Liver (tissue), 9 donors: ENCODE measurements around the gene SLCO6A1. TPM values are rescaled to one million over a fixed set of nuclear protein-coding genes. Genes with fewer than 3 reads are reported as not detected.

ENCODE experiments used
- DNase-seq: peaks from one replicate; pipeline ENCODE4 v3.0.0-alpha.2; 2017; ENCODE audit warnings: low spot score
- H3K27ac ChIP-seq, 2 donors: one replicate each; pipeline ENCODE4 v1.7.0; 2013; ENCODE audit warnings: inconsistent platforms in 2 of 2, low read length in 2 of 2, control low read depth in 1 of 2, low read depth in 1 of 2, mild to moderate bottlenecking in 1 of 2
- H3K27me3 ChIP-seq, 4 donors: one replicate each; pipeline versions ENCODE4 v1.6.1 to v1.7.0; 2013; ENCODE audit warnings: low read length in 3 of 4, inconsistent platforms in 1 of 4, mild to moderate bottlenecking in 1 of 4, moderate library complexity in 1 of 4; ENCODE audit not compliant: control insufficient read depth in 4 of 4, insufficient read depth in 4 of 4
- H3K36me3 ChIP-seq, 4 donors: one replicate each; pipeline versions ENCODE4 v1.6.1 to v1.7.0; 2013; ENCODE audit warnings: low read length in 3 of 4, mild to moderate bottlenecking in 3 of 4, low read depth in 1 of 4, moderate library complexity in 1 of 4; ENCODE audit not compliant: control insufficient read depth in 4 of 4, insufficient read depth in 3 of 4
- H3K4me1 ChIP-seq, 4 donors: one replicate each; pipeline versions ENCODE4 v1.6.1 to v1.7.0; 2013; ENCODE audit warnings: low read length in 3 of 4, mild to moderate bottlenecking in 3 of 4, moderate library complexity in 1 of 4; ENCODE audit not compliant: control insufficient read depth in 4 of 4, insufficient read depth in 4 of 4
- H3K4me3 ChIP-seq, 3 donors: one replicate each; pipeline versions ENCODE4 v1.6.1 to v1.7.0; 2013; ENCODE audit warnings: low read length in 3 of 3, control low read depth in 1 of 3, low read depth in 1 of 3, mild to moderate bottlenecking in 1 of 3
- H3K9ac ChIP-seq, 2 donors: one replicate each; pipeline ENCODE4 v1.7.0; 2013; ENCODE audit warnings: low read length in 2 of 2, mild to moderate bottlenecking in 2 of 2, moderate library complexity in 2 of 2, control low read depth in 1 of 2, low read depth in 1 of 2
- H3K9me3 ChIP-seq, 4 donors: one replicate each; pipeline versions ENCODE4 v1.6.1 to v1.7.0; 2013; ENCODE audit warnings: low read length in 3 of 4; ENCODE audit not compliant: control insufficient read depth in 4 of 4
- EGR1 ChIP-seq, 2 donors: IDR thresholded peaks; 2 replicates each; pipeline ENCODE4 v1.6.1; 2016 to 2018; ENCODE audit warnings: antibody characterized with exemption in 2 of 2, low read depth in 2 of 2
- FOXA1 ChIP-seq: IDR thresholded peaks from 2 replicates; pipeline ENCODE4 v1.6.1; 2016; ENCODE audit warnings: antibody characterized with exemption
- FOXA2 ChIP-seq: IDR thresholded peaks from 2 replicates; pipeline ENCODE4 v1.6.1; 2016; ENCODE audit warnings: antibody characterized with exemption
- GABPA ChIP-seq, 2 donors: IDR thresholded peaks in 1 of 2; conservative IDR thresholded peaks in 1 of 2; 2 replicates each; pipeline ENCODE4 v1.6.1; 2016; ENCODE audit warnings: antibody characterized with exemption in 2 of 2, mild to moderate bottlenecking in 1 of 2, moderate library complexity in 1 of 2
- HNF4A ChIP-seq, 2 donors: conservative IDR thresholded peaks; 2 replicates each; pipeline ENCODE4 v1.6.1; 2016; ENCODE audit warnings: antibody characterized with exemption in 2 of 2, mild to moderate bottlenecking in 2 of 2
- JUND ChIP-seq, 2 donors: IDR thresholded peaks; 2 replicates each; pipeline ENCODE4 v1.6.1; 2016; ENCODE audit warnings: antibody characterized with exemption in 2 of 2
- NR2F2 ChIP-seq: IDR thresholded peaks from 2 replicates; pipeline ENCODE4 v1.6.1; 2016; ENCODE audit warnings: antibody characterized with exemption
- RXRA ChIP-seq, 2 donors: IDR thresholded peaks; 2 replicates each; pipeline ENCODE4 v1.6.1; 2017 to 2018; ENCODE audit warnings: antibody characterized with exemption in 2 of 2, mild to moderate bottlenecking in 1 of 2
- SP1 ChIP-seq: IDR thresholded peaks from 2 replicates; pipeline ENCODE4 v1.6.1; 2018; ENCODE audit warnings: antibody characterized with exemption, mild to moderate bottlenecking
- TAF1 ChIP-seq: conservative IDR thresholded peaks from 2 replicates; pipeline ENCODE4 v1.6.1; 2016; ENCODE audit warnings: antibody characterized with exemption, mild to moderate bottlenecking
- YY1 ChIP-seq: IDR thresholded peaks from 2 replicates; pipeline ENCODE4 v1.6.1; 2016; ENCODE audit warnings: antibody characterized with exemption, mild to moderate bottlenecking
- WGBS: extraction: QIAGEN DNeasy Blood & Tissue Kit; methylation state at CpG from one replicate; pipeline ENCODE4 v1.1.7; 2013; 5-methylcytosine and 5-hydroxymethylcytosine counted together
- polyA plus RNA-seq, 2 donors: library from polyadenylated mRNA; stranded (reverse) in 1 of 2; unstranded in 1 of 2; fragments of 200-250 nt in 1 of 2; fragments of >200 nt in 1 of 2; fragmentation: Nextera tagmentation in 1 of 2; extraction: Ambion mirVana in 1 of 2; gene quantifications; one replicate each; pipeline versions ENCODE4 v1.2.1 to v1.2.3, GENCODE V29; 2013 to 2015
- total RNA-seq, 2 donors: library from RNA; depleted of rRNA; stranded (reverse); fragments of >200 nt; gene quantifications; one replicate each; pipeline ENCODE4 v1.2.3, GENCODE V29; 2014
- TF ChIP-seq, protein P1 (sequence below): IDR thresholded peaks from 2 replicates; pipeline ENCODE4 v1.6.1; 2016; ENCODE audit warnings: antibody characterized with exemption
- TF ChIP-seq, protein P2 (sequence below): IDR thresholded peaks from 2 replicates; pipeline ENCODE4 v1.6.1; 2016; ENCODE audit warnings: antibody characterized with exemption
- TF ChIP-seq, protein P3 (sequence below): IDR thresholded peaks from 2 replicates; pipeline ENCODE4 v1.6.1; 2016; ENCODE audit warnings: antibody characterized with exemption, mild to moderate bottlenecking
- donor health status: healthy.
- donor health status: healthy.
- donor health status: healthy.
- donor health status: healthy.
- donor health status: healthy.

SLCO6A1 gene
- total and polyA plus RNA-seq, 4 donors, result not detected

DNA sequence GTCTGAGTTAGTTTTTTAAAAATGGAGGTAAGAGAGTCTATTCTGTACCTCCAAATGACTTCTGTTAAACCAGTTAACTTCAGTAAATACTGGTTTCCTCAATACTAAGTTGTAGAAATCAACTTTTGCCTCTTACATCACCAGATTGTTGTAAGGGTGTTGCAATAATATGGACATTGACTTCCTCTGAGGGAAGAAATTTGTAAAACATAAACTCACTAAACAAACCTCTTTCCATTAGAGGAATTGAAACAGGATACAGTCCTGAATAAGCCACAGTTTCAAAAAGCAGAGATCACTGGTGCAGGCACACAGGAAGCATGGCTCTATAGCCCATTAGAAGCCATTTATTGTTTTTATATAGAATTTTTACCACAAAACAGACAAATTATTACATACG lies 32.7 kb upstream of the SLCO6A1 start:
- no peaks in the 10 kb centered on the region for H3K27me3 ChIP-seq
- DNase-seq, result no peak
- H3K36me3 ChIP-seq, result no peaks in the 10 kb centered on the region
- TF ChIP-seq HNF4A (conservative IDR thresholded peaks at IDR 0.05) (peak; percentile 62 to 65), SP1 (peak; percentile 50), JUND (IDR thresholded peaks at IDR 0.05) (peak in 1 of 2 donors; percentile 16), FOXA1 (no peak), EGR1 (IDR thresholded peaks at IDR 0.05; ENCODE audit: low read depth in 2 of 2) (peak; percentile 24 to 27), GABPA (IDR thresholded peaks at IDR 0.05 in 1 of 2, conservative IDR thresholded peaks at IDR 0.05 in 1 of 2) (peak in 1 of 2 donors; percentile 39), RXRA (IDR thresholded peaks at IDR 0.05) (peak in 1 of 2 donors; percentile 45), NR2F2 (no peak), YY1 (peak; percentile 43)
- TF ChIP-seq, protein P1, sequence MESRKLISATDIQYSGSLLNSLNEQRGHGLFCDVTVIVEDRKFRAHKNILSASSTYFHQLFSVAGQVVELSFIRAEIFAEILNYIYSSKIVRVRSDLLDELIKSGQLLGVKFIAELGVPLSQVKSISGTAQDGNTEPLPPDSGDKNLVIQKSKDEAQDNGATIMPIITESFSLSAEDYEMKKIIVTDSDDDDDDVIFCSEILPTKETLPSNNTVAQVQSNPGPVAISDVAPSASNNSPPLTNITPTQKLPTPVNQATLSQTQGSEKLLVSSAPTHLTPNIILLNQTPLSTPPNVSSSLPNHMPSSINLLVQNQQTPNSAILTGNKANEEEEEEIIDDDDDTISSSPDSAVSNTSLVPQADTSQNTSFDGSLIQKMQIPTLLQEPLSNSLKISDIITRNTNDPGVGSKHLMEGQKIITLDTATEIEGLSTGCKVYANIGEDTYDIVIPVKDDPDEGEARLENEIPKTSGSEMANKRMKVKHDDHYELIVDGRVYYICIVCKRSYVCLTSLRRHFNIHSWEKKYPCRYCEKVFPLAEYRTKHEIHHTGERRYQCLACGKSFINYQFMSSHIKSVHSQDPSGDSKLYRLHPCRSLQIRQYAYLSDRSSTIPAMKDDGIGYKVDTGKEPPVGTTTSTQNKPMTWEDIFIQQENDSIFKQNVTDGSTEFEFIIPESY, result peak; percentile 30
- TF ChIP-seq, protein P2, sequence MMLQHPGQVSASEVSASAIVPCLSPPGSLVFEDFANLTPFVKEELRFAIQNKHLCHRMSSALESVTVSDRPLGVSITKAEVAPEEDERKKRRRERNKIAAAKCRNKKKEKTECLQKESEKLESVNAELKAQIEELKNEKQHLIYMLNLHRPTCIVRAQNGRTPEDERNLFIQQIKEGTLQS, result peak; percentile 83
- TF ChIP-seq, protein P3, sequence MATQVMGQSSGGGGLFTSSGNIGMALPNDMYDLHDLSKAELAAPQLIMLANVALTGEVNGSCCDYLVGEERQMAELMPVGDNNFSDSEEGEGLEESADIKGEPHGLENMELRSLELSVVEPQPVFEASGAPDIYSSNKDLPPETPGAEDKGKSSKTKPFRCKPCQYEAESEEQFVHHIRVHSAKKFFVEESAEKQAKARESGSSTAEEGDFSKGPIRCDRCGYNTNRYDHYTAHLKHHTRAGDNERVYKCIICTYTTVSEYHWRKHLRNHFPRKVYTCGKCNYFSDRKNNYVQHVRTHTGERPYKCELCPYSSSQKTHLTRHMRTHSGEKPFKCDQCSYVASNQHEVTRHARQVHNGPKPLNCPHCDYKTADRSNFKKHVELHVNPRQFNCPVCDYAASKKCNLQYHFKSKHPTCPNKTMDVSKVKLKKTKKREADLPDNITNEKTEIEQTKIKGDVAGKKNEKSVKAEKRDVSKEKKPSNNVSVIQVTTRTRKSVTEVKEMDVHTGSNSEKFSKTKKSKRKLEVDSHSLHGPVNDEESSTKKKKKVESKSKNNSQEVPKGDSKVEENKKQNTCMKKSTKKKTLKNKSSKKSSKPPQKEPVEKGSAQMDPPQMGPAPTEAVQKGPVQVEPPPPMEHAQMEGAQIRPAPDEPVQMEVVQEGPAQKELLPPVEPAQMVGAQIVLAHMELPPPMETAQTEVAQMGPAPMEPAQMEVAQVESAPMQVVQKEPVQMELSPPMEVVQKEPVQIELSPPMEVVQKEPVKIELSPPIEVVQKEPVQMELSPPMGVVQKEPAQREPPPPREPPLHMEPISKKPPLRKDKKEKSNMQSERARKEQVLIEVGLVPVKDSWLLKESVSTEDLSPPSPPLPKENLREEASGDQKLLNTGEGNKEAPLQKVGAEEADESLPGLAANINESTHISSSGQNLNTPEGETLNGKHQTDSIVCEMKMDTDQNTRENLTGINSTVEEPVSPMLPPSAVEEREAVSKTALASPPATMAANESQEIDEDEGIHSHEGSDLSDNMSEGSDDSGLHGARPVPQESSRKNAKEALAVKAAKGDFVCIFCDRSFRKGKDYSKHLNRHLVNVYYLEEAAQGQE, result no peak
- no peak overlapping the region for H3K4me3 ChIP-seq
- H3K27ac ChIP-seq, result no peak overlapping the region
- H3K4me1 ChIP-seq, result peaks cover 0 to 3% (median 0%) of the 10 kb centered on the region in 4 donors
- no peak overlapping the region for H3K9ac ChIP-seq
- WGBS, result 88% methylated on average over 1 of the region's 1 CpG
- no peaks in the 10 kb centered on the region for H3K9me3 ChIP-seq

DNA sequence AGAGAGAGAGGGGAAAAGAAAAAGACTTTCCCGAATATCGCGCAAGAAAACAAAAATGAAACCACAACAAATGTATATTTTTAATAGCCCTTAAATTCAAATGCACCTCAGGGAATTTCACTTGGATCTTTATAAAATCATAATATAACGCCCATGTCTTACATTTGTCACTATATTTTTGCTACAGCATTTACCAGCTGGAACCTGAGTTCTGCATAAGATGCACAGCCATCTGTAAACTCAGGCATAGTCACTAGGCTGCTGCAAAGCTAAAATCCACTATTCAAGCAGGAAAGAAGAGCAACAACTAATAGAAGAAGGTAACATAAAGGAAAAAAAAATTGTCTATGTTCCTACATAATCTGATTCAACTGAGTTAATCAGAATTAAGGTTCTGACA lies 30.6 kb upstream of the SLCO6A1 start:
- Histone ChIP-seq H3K27me3 (no peaks in the 10 kb centered on the region), H3K4me1 (peaks cover 0 to 3% (median 0%) of the 10 kb centered on the region in 4 donors), H3K27ac (no peak overlapping the region), H3K9me3 (peaks cover 0 to 5% (median under 1%) of the 10 kb centered on the region in 4 donors), H3K36me3 (no peaks in the 10 kb centered on the region), H3K9ac (no peak overlapping the region), H3K4me3 (no peak overlapping the region)
- TF ChIP-seq NR2F2 (no peak), FOXA1 (no peak), FOXA2 (no peak), GABPA (IDR thresholded peaks at IDR 0.05 in 1 of 2, conservative IDR thresholded peaks at IDR 0.05 in 1 of 2) (no peak), RXRA (IDR thresholded peaks at IDR 0.05) (no peak), TAF1 (no peak)
- TF ChIP-seq, protein P3, result no peak
- TF ChIP-seq, protein P1, result no peak
- TF ChIP-seq, protein P2, result no peak
- WGBS, result 89% methylated on average over 4 of the region's 4 CpGs
- no peak for DNase-seq
